Hepatocyte (in vitro differentiated cells): Measurements from ENCODE around the gene LRBA. TPM values are rescaled to one million over a fixed set of nuclear protein-coding genes. Genes with fewer than 3 reads are reported as not detected.

ENCODE experiments used
- DNase-seq: peaks from one replicate; pipeline ENCODE4 v3.0.0-alpha.2; 2016; ENCODE audit warnings: low spot score
- H2AFZ ChIP-seq: fragments of 200-600 bp; sonication (generic); 2 replicates; pipeline ENCODE4 v1.6.0; 2016; ENCODE audit warnings: antibody characterized with exemption, mild to moderate bottlenecking
- H3K27ac ChIP-seq: fragments of 200-600 bp; sonication (generic); 2 replicates; pipeline ENCODE4 v1.5.1; 2016; ENCODE audit warnings: mild to moderate bottlenecking
- H3K27me3 ChIP-seq: fragments of 200-600 bp; sonication (generic); 2 replicates; pipeline ENCODE4 v1.6.1; 2016
- H3K36me3 ChIP-seq: fragments of 200-600 bp; sonication (generic); replicated peaks from 2 replicates; pipeline ENCODE4 v1.5.1; 2016; ENCODE audit warnings: low read depth; ENCODE audit not compliant: insufficient read depth
- H3K4me1 ChIP-seq: fragments of 200-600 bp; sonication (generic); 2 replicates; pipeline ENCODE4 v1.5.1; 2016; ENCODE audit warnings: mild to moderate bottlenecking, moderate library complexity; ENCODE audit not compliant: insufficient read depth
- H3K4me2 ChIP-seq: fragments of 200-600 bp; sonication (generic); 2 replicates; pipeline ENCODE4 v1.6.0; 2016
- H3K4me3 ChIP-seq: fragments of 200-600 bp; sonication (generic); 2 replicates; pipeline ENCODE4 v1.5.1; 2016; ENCODE audit warnings: mild to moderate bottlenecking
- H3K79me2 ChIP-seq: fragments of 200-600 bp; sonication (generic); 2 replicates; pipeline ENCODE4 v1.6.0; 2017; ENCODE audit warnings: mild to moderate bottlenecking
- H3K9me2 ChIP-seq: fragments of 200-600 bp; sonication (generic); replicated peaks from 2 replicates; pipeline ENCODE4 v1.6.0; 2017; ENCODE audit warnings: mild to moderate bottlenecking; ENCODE audit not compliant: insufficient read depth
- H3K9me3 ChIP-seq: fragments of 200-600 bp; sonication (generic); 2 replicates; pipeline ENCODE4 v1.5.1; 2016; ENCODE audit warnings: low read depth, mild to moderate bottlenecking
- H4K20me1 ChIP-seq: fragments of 200-600 bp; sonication (generic); 2 replicates; pipeline ENCODE4 v1.6.0; 2016; ENCODE audit warnings: mild to moderate bottlenecking; ENCODE audit not compliant: insufficient read depth, poor library complexity, severe bottlenecking
- EZH2 ChIP-seq: fragments of 200-600 bp; sonication (generic); IDR thresholded peaks from 2 replicates; pipeline ENCODE4 v1.6.1; 2016; ENCODE audit warnings: antibody characterized with exemption, mild to moderate bottlenecking, borderline replicate concordance
- EZH2phosphoT487 ChIP-seq: fragments of 200-600 bp; sonication (generic); IDR thresholded peaks from one replicate; pipeline ENCODE4 v1.6.1; 2018; ENCODE audit warnings: antibody characterized with exemption, mild to moderate bottlenecking, low read depth, moderate library complexity; ENCODE audit not compliant: unreplicated experiment, severe bottlenecking
- WGBS: methylation state at CpG from one replicate; pipeline ENCODE4 v1.1.6; 2016; ENCODE audit warnings: low lambda C conversion rate; ENCODE audit errors: missing lambda C conversion rate; 5-methylcytosine and 5-hydroxymethylcytosine counted together
- polyA plus RNA-seq: library from polyadenylated mRNA; unstranded; fragments of >200 nt; fragmentation: Nextera tagmentation; extraction: Ambion mirVana; gene quantifications from 2 replicates; pipeline ENCODE4 v1.2.1, GENCODE V29; 2016
- total RNA-seq: library from RNA; depleted of rRNA; stranded (reverse); fragments of >200 nt; gene quantifications from 2 replicates; pipeline ENCODE4 v1.2.3, GENCODE V29; 2014
- TF ChIP-seq, protein P1 (sequence below): fragments of 200-600 bp; sonication (generic); IDR thresholded peaks from 2 replicates; pipeline ENCODE4 v1.5.1; 2016; ENCODE audit warnings: antibody characterized with exemption, mild to moderate bottlenecking; ENCODE audit not compliant: poor library complexity

Gene LRBA
- total and polyA plus RNA-seq, 2 experiments from 2014 or later, result 14.1 to 69.4 TPM

DNA sequence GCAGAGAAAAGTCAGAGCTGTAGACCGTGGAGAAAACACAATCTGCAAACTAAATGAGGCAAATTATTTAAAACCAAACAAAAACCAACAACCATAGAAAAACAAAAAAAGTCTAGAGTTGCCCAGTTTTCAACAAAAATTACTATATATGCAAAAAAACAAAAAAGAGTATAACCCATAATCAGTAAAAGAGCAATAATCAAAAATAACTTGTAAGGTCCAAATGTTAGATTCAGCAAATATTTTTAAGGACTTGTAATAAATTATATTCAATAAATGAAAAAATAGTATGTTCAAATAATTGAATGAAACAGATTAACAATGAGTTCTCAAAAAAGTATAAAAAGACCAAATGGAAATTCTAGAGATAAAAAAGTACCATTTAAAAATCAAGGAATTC, 130.5 kb downstream of the LRBA start:
- Histone ChIP-seq H3K36me3 (no peaks in the 10 kb centered on the region), H3K9me2 (no peaks in the 10 kb centered on the region), H3K4me3 (no peak overlapping the region), H3K4me2 (no peak overlapping the region), H3K9me3 (no peaks in the 10 kb centered on the region), H3K27me3 (no peaks in the 10 kb centered on the region), H3K27ac (no peak overlapping the region), H3K79me2 (no peaks in the 10 kb centered on the region), H3K4me1 (no peaks in the 10 kb centered on the region), H2AFZ (no peak overlapping the region), H4K20me1 (no peaks in the 10 kb centered on the region)
- WGBS, result 92% methylated on average over 1 of the region's 1 CpG
- no peak for DNase-seq
- no peak for TF ChIP-seq EZH2
- TF ChIP-seq EZH2phosphoT487, result no peak
- TF ChIP-seq, protein P1, sequence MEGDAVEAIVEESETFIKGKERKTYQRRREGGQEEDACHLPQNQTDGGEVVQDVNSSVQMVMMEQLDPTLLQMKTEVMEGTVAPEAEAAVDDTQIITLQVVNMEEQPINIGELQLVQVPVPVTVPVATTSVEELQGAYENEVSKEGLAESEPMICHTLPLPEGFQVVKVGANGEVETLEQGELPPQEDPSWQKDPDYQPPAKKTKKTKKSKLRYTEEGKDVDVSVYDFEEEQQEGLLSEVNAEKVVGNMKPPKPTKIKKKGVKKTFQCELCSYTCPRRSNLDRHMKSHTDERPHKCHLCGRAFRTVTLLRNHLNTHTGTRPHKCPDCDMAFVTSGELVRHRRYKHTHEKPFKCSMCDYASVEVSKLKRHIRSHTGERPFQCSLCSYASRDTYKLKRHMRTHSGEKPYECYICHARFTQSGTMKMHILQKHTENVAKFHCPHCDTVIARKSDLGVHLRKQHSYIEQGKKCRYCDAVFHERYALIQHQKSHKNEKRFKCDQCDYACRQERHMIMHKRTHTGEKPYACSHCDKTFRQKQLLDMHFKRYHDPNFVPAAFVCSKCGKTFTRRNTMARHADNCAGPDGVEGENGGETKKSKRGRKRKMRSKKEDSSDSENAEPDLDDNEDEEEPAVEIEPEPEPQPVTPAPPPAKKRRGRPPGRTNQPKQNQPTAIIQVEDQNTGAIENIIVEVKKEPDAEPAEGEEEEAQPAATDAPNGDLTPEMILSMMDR, result no peak

DNA sequence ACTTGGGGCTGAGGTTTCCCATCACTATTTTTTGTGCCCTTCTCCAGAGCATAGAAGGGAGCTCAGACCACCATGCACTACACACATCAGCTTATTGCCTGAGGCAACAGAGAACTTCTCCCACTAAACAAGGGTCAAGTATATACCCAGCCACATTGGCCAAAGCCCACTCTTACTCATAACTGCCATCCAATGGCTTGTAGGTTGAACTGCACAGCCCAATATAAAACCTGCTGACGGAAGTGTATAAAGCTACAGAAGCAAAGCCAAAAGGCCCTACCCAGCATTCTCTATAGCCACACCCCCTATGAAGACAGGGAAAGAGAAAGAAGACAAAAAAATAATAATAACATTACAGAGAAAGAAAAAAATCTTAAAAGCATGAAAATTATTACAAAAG, 139.7 kb downstream of the LRBA start:
- no peaks in the 10 kb centered on the region for H3K9me2 ChIP-seq
- H2AFZ ChIP-seq, result no peak overlapping the region
- DNase-seq, result no peak
- no peaks in the 10 kb centered on the region for H3K4me1 ChIP-seq
- H3K36me3 ChIP-seq, result no peaks in the 10 kb centered on the region
- WGBS, result 100% methylated on average over 1 of the region's 1 CpG
- TF ChIP-seq, protein P1, result no peak
- TF ChIP-seq EZH2phosphoT487 (no peak), EZH2 (no peak)
- H3K27me3 ChIP-seq, result no peaks in the 10 kb centered on the region
- H3K4me2 ChIP-seq, result no peak overlapping the region
- no peak overlapping the region for H3K27ac ChIP-seq
- H4K20me1 ChIP-seq, result no peaks in the 10 kb centered on the region
- no peak overlapping the region for H3K4me3 ChIP-seq
- no peaks in the 10 kb centered on the region for H3K9me3 ChIP-seq
- peaks cover 3% of the 10 kb centered on the region for H3K79me2 ChIP-seq

DNA sequence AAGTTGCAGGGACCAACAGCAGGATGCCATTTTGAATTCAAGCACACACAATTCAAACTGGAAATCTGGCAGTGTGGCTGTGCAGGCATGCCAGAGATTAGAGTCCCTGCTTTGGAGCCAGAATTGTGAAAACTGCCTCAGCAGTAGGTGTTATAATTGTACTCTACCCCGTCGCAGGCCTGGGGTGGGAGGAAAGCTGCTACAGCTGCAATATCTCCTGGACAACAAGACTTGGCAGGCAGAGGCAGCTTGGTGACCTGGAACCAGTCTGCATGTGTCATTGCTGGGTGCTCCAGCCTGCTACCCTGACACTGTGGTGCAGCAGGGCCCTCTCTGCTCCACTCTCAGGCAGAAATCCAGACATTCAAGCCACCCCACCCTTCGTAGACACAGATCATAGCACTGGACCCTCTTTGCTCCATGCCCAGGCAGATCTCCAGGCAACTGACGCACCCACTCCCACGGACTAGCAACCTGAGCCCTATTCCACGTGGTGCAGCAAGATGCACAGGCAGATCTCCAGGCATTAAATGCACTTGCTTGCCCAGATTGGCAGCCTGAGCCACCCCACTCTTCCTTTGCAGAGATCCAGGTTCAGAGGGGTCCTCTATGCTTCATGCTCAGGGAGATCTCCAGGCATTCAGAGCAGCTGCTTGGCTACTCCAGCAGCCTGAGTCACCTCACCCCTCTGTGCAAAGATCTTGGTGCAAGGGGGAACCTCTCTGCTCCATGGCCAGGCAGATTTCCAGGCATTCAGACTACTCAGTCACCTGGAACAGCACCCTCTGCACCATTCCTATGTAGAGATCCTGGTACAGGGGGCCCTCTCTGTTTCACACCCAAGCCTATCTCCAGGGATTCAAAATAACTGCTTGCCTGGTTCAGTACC, 140.5 kb downstream of the LRBA start:
- Histone ChIP-seq H2AFZ (no peak overlapping the region), H4K20me1 (no peaks in the 10 kb centered on the region), H3K27me3 (no peaks in the 10 kb centered on the region), H3K4me3 (no peak overlapping the region), H3K9me3 (no peaks in the 10 kb centered on the region), H3K79me2 (peaks cover 3% of the 10 kb centered on the region), H3K4me2 (no peak overlapping the region), H3K4me1 (no peaks in the 10 kb centered on the region), H3K27ac (no peak overlapping the region), H3K36me3 (no peaks in the 10 kb centered on the region), H3K9me2 (no peaks in the 10 kb centered on the region)
- WGBS, result 88% methylated on average over 6 of the region's 6 CpGs
- DNase-seq, result no peak
- TF ChIP-seq, protein P1, result no peak
